Stimulated activated CD4-positive, alpha-beta T cell treated with anti-CD3 and anti-CD28 coated beads, Interleukin-4, amount 100 ng/mL, for 4 hours (primary cell): ENCODE results near the gene FOXN4.

Experiments
- DNase-seq, 2 experiments: peaks; one replicate each; pipeline ENCODE4 v3.0.0-alpha.2; 2020

FOXN4 gene

DNA sequence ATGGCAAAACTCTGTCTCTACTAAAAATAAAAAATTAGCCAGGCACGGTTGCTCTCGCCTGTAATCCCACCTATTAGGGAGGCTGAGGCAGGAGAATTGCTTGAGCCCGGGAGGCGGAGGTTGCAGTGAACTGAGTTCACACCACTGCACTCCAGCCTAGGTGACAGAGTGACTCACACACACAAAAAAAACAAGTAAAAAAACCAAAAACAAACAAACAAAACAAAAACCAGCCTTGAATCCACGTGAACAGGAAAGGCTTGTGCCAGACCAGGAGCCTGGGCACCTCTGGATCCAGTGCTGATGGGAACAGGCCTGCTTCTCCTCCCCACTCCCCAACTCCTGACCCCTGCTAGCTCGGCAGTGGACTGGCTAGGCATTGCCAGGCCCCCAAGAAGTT is 3.5 kb downstream of the FOXN4 start:
- DNase-seq, result no peak

GRCh38 chr12:109304485-109304884 is 4.6 kb downstream of the FOXN4 start:
- DNase-seq, result no peak

DNA sequence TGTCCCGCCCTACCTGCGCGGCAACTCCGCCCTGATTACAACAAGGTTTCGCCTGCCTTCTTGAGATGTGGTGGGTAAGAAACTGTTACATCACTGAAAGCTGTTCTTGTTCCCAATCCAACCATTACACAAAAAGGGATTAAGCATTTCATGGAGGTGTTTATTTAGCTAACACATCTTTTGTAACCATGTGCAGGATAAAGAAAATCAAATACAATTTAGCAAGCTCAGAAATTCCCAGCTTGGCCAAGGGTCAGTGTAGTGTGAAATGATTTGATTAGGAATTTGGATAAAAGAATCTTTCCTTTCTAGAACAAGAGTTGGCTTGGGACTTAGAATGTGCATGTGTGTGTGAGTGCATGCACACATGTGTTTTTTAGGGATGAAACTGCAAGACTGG is 6.3 kb downstream of the FOXN4 start:
- no peak for DNase-seq

- DNase-seq, result no peak
Measured at GRCh38 chr12:109302358-109302757, 6.7 kb downstream of the FOXN4 start.

DNA sequence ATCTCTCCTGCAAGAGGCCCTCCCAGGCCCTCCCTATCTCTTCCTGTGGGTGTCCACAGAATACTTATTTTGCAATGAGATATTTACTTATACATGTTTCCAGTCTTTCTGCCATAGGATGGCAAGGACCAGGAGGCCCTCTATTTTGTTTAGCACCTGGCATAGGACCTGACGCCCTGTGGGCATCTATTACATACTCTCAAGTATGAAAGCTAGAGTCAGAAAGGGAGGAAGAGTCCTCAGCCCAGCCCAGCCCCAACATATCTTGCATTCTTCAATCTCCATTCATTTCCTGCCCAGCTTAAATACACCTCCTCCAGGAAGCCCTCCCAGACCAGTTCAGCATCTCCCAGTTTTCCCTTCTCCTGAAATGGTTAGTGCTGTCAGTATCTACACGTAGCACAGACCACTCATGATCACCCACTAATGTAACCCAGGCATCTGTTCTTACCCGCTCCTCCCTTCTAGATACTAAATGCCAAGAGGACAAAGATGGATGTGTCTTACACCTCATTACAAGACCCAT is 7.4 kb downstream of the FOXN4 start:
- DNase-seq, result no peak

GRCh38 chr12:109299849-109300248 is 9.2 kb downstream of the FOXN4 start:
- no peak for DNase-seq

- no peak for DNase-seq
Measured at GRCh38 chr12:109296431-109296830, 12.7 kb downstream of the FOXN4 start.

DNA sequence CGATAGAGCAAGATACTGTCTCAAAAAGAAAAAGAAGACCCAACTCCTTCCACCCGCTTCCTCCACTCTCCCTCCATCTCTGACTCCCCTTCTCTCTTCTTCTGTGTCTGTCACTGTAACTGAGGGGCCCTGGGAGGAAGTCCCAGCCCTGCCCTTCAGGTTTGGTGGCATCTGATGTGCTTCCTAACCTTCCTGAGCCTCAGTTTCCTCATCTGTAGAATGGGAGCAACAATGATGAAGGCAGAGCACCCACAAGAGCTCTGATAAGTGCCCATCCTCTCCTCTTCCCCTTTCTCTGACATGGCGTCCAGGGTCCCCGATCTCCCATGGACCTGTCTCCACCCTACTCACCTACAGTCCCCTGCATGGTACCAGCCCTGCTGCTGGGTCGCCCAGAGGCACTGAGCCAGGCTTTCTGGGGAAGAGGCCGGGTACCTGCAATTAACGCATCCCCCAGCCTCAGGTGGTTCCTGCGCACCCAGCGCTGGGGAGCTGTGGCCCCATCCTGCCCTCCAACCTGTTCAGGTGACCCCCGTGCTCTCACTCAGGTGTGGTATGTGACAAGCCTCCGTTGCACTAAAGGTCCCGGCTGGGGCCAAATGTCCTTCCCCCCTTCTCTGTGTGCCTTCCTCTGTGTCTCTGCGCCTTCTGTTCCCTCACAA is 13.2 kb downstream of the FOXN4 start:
- DNase-seq, result no peak

- no peak for DNase-seq
Measured at GRCh38 chr12:109294286-109294796, 14.7 kb downstream of the FOXN4 start.

DNA sequence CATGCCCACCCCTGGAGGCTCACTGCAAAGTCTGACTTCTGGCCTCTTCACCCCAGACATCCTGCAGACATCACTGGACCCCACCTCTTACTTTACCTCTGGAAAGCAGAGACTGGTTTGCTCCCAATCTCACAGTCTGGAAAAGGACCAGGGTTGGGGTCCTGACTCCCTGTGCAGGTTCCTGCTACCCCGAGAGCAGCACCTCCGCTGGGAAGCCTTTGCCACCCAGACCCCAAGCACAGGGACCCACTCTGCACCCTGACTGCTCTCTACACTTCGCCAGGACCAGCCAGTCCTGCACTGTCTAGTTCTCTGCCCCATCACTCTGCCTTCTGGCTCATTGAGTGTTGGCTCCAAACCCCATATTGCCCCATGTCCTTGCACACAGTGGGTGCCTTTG is 16.0 kb downstream of the FOXN4 start:
- DNase-seq, result no peak

GRCh38 chr12:109292342-109292711 is 16.8 kb downstream of the FOXN4 start:
- no peak for DNase-seq

DNA sequence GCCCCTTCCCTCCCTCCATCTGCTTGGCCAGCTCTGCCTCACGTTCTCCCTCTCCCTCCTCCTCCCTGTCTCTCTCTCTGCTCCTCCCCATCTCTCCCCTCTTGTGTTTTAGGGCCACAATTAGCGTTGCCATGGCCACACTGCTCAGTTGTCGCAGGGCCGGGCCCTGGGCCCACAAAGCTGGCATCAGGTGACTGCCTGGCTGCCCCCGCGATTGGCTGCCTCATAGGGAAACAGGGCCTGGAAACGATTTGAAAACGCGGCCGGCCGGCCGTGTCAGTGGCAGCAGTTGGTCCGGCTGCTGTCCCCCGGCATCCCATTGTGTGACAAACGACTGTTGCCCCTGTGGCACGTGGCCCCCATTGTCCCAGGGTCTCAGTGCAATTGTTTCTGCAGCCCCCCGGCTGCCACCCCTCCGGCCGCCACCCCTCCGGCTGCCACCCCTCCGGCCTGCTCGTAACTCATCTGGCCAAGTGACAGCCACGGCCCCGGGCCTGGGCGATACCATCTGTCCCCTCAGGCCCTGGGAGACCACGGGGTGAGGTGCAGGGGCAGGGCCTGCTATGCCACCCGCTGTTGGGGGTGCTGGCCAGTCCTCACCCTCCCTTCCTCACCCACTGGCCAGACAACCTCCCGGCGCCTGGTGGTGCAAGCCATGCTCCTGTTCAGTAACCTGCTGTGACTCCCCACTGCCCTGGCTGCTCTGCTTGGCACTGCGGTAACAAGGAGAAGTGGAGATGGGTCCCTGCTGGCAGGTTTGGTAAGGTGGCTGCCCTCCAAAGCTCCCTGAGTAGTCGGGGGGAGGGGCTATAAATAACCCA is 17.4 kb downstream of the FOXN4 start:
- no peak for DNase-seq

DNA sequence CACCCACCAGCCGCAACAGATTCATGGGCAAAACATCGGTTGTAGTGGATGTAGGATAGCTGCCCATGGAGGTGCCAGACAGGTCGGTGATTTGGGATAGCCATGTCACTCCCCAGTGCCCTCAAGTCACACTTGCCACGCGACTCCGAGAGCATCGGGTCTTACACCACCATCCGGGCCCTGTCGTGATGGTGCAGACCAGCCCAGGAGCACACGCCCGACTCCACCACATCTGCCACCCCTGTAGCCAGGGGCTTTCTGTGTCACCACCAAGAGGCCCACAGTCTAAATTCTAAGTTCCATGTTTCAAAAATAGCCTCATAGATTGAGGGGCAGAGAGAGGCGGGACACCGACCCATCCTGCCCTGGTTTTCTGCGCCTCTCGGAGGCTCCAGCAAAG is 18.0 kb downstream of the FOXN4 start:
- no peak for DNase-seq

- DNase-seq, result no peak
Measured at GRCh38 chr12:109290061-109290460, 19.0 kb downstream of the FOXN4 start.

DNA sequence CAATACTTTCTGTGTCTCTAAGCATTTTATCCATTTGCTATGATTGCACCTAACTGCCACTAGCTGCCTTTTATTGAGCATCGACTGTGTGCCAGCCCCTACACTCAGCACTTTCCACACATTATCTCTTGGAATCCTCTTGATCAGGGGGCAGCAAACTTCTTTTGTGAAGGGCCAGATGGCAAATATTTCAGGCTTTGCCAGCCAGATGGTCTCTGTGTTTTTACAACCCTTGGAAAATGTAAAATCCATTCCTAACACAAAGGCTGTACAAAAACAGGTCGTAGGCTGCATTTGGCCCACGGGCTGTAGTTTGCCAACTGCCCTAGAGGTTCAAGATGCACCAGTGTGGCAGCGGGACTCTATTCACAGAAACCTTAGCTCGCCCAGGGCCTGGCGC is 19.5 kb downstream of the FOXN4 start:
- no peak for DNase-seq

- DNase-seq, result no peak
Measured at GRCh38 chr12:109289004-109289403, 20.1 kb downstream of the FOXN4 start.

GRCh38 chr12:109288571-109288970 is 20.5 kb downstream of the FOXN4 start:
- no peak for DNase-seq

DNA sequence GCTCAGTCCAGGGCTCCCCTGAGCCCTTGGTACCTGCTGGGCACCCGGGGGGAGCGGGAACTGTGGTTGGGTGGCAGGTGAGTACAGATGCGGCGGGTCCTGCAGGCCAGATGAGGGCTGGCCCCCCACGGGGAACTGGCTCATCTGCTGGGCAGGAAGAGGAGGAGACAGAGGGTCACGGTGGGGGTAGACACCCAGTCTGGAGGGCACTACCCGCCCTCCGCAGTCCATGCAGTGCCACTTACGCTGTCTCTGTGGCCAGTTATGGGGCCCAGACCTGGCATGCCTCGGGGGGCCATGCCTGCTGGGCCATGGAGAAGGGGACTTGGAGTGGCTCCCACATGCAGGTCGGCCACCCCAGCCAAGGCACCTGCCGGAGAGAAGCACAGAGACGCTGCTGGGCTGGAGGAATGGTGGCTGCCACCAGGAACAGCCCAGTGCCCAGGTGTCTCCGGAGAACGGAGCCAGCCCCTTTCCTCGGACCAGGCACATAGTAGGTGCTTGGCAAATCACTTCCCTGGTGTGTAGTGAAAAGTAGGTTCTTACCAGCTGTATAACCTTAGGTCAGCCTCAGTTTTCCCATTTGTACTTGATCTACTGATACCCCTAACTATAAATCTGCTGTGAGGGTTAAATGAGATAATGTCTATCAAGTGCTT is 21.1 kb downstream of the FOXN4 start:
- no peak for DNase-seq

- no peak for DNase-seq
Measured at GRCh38 chr12:109287181-109287580, 21.9 kb downstream of the FOXN4 start.

GRCh38 chr12:109286652-109287051 is 22.4 kb downstream of the FOXN4 start:
- no peak for DNase-seq

DNA sequence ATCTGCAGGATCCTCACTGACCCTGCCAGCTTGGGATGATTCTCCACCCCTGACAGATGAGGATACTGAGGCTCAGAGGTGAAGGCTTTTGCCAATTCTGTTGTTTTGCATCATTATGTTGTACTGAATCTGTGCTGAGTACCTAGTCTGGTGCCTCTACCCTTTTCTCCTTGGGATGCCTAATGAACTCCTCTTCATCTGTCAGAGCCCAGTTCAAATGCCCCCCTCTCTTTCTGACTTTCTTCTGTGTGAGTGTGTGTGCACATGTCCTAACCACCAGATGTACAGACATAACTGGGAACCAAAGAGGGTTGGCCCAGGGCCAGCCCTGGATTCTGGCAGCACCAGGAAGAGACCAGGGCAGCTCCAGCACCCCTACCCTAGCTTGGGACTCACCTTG is 22.8 kb downstream of the FOXN4 start:
- DNase-seq, result no peak

DNA sequence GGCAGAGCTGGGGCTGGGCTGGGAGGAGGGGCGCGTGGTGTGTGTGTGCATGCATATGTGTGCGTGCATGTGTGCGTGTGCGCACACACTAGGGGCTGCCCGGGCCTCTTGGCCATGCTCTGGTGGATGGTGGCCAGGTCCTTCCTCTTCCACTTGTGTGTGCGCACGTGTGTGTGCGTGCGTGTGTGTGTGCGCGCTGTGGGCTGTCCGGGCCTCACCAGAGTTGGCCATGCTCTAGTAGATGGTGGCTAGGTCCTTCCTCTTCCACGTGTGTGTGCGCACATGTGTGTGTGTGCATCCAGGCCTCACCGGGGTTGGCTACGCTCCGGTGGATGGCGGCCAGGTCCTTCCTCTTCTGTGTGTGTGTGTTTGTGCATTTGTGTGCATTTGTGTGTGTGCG is 24.7 kb downstream of the FOXN4 start:
- no peak for DNase-seq

GRCh38 chr12:109281452-109281851 is 27.6 kb downstream of the FOXN4 start:
- no peak for DNase-seq

DNA sequence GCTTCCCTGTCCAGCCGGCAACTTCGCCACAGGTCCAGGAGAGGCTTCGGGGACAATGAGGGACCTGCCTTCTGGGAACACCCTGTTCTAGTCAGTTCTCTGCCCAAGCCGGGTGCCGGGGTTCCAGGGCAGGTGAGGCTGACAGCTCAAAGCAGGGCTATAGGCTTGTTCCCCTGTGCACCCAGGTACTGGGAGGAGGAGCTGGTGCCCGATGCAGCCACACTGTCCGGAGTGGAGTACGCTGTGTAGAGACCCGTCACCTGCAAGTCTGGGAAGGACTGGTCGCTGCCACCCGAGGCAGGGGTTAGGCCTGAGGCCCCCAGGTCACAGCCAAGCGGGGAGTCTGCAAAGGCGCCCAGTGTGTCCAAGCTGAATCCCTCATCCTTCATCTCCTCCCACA is 29.6 kb downstream of the FOXN4 start:
- DNase-seq, result no peak
